Breast epithelium (tissue), 4 donors: ENCODE data around the gene CASKIN1. TPM values are rescaled to one million over a fixed set of nuclear protein-coding genes. Genes with fewer than 3 reads are reported as not detected.
"Not testable (repeated sequence)": the region's sequence is repeated elsewhere in the genome, so short reads cannot be mapped to it uniquely, and the experiment has no call there.

Experiments used
- DNase-seq, 2 donors: peaks; one replicate each; pipeline ENCODE4 v3.0.0-alpha.2; 2019; ENCODE audit warnings: low spot score in 2 of 2
- H3K27ac ChIP-seq, 2 donors: fragments of 200-600 bp; sonication (generic) in 1 of 2; one replicate each; pipeline ENCODE4 v1.5.1; 2016 to 2019; ENCODE audit warnings: mild to moderate bottlenecking in 1 of 2
- H3K27me3 ChIP-seq, 2 donors: fragments of 200-600 bp; sonication (generic) in 1 of 2; one replicate each; pipeline versions ENCODE4 v1.5.1 to v1.6.0; 2017 to 2019; ENCODE audit warnings: control low read depth in 1 of 2, mild to moderate bottlenecking in 1 of 2
- H3K36me3 ChIP-seq: fragments of 200-600 bp; one replicate; pipeline ENCODE4 v1.5.1; 2019
- H3K4me1 ChIP-seq, 2 donors: fragments of 200-600 bp; sonication (generic); one replicate each; pipeline ENCODE4 v1.5.1; 2016 to 2019; ENCODE audit warnings: control low read depth in 1 of 2
- H3K4me3 ChIP-seq, 3 donors: fragments of 200-600 bp; sonication (generic); 1 replicate in 2 of 3; 2 replicates in 1 of 3; pipeline ENCODE4 v1.5.1; 2016 to 2019; ENCODE audit warnings: mild to moderate bottlenecking in 3 of 3, moderate library complexity in 2 of 3
- H3K9me3 ChIP-seq, 2 donors: fragments of 200-600 bp; sonication (generic) in 1 of 2; one replicate each; pipeline ENCODE4 v1.5.1; 2016 to 2019; ENCODE audit warnings: control low read depth in 1 of 2
- POLR2A ChIP-seq: fragments of 450-650 bp; IDR thresholded peaks from one replicate; pipeline ENCODE4 v1.6.1; 2016; ENCODE audit warnings: antibody characterized with exemption, mild to moderate bottlenecking, moderate library complexity
- POLR2AphosphoS5 ChIP-seq, 3 donors: sonication (generic); formaldehyde crosslinking; IDR thresholded peaks; one replicate each; pipeline ENCODE4 v1.6.1; 2017; ENCODE audit warnings: antibody characterized with exemption in 3 of 3
- intact Hi-C: fragments of 100-400 bp; cut with DNase I; formaldehyde crosslinking; loops from one replicate; pipeline ENCODE4 v1.15.1; 2023; ENCODE audit warnings: low total_unique reads
- total RNA-seq, 3 donors: library from RNA; depleted of rRNA; stranded (reverse); fragments of >200 nt; gene quantifications; one replicate each; pipeline ENCODE4 v1.1.0, GENCODE V29; 2016
- TF ChIP-seq, protein P1 (sequence below), 3 donors: fragments of 450-650 bp; IDR thresholded peaks; one replicate each; pipeline ENCODE4 v1.5.1; 2016 to 2017; ENCODE audit warnings: antibody characterized with exemption in 3 of 3, mild to moderate bottlenecking in 3 of 3, moderate library complexity in 3 of 3

CASKIN1 gene
- total RNA-seq, 3 donors from 2014 or later = 0.33 to 0.44 TPM; not detected in 1

DNA sequence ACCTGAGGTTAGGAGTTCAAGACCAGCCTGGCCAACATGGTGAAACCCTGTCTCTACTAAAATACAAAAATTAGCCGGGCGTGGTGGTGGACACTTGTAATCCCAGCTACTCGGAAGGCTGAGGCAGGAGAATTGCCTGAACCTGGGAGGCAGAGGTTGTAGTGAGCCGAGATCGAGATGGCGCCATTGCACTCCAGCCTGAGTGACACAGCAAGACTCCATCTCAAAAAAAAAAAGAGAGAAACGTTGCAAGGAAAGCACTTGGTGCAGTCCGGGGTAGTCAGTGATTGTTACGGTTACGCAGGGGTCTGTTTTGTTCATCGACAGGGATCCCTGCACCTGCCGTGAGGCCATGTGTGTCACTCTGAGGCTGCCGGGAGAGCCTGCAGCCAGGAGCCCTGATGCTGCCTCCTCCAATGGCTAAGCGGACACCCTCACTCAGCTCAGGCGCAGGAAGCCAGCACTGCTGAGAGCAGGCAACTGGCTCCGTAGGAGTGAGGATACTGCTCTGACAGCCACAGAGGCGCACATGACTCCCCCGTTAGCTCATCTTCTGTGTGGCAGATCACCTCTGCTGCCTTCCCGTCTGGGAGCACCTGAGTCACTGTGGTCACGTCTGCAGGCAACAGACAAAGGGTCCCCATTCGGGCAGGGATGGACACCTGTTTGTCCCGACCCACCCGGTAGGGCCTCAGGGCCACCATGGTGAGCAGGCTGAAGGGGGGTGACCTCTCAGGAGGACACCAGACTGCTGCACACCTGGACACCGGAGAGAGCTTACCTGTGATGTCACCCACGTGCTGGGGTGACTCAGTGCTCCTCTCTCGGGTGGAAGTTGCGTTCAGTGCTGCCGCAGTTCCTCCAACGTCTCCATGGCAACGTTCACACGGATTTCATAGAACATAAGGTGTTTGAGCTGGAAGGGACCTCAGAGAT lies 53.2 kb downstream of the CASKIN1 start:
- no peak overlapping the region for H3K27ac ChIP-seq
- no peak for DNase-seq
- TF ChIP-seq POLR2A (no peak), POLR2AphosphoS5 (IDR thresholded peaks at IDR 0.05) (no peak)
- TF ChIP-seq, protein P1, sequence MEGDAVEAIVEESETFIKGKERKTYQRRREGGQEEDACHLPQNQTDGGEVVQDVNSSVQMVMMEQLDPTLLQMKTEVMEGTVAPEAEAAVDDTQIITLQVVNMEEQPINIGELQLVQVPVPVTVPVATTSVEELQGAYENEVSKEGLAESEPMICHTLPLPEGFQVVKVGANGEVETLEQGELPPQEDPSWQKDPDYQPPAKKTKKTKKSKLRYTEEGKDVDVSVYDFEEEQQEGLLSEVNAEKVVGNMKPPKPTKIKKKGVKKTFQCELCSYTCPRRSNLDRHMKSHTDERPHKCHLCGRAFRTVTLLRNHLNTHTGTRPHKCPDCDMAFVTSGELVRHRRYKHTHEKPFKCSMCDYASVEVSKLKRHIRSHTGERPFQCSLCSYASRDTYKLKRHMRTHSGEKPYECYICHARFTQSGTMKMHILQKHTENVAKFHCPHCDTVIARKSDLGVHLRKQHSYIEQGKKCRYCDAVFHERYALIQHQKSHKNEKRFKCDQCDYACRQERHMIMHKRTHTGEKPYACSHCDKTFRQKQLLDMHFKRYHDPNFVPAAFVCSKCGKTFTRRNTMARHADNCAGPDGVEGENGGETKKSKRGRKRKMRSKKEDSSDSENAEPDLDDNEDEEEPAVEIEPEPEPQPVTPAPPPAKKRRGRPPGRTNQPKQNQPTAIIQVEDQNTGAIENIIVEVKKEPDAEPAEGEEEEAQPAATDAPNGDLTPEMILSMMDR (IDR thresholded peaks at IDR 0.05) = no peak
- H3K36me3 ChIP-seq = no peaks in the 10 kb centered on the region
- H3K4me1 ChIP-seq = no peaks in the 10 kb centered on the region
- H3K27me3 ChIP-seq = no peaks in the 10 kb centered on the region
- H3K9me3 ChIP-seq = no peaks in the 10 kb centered on the region
- H3K4me3 ChIP-seq = no peak overlapping the region
- intact Hi-C loops = loop anchor here (5.0 kb wide), 1 partner anchor 116 kb away; the partner anchor contains the start of gene NHERF2

DNA sequence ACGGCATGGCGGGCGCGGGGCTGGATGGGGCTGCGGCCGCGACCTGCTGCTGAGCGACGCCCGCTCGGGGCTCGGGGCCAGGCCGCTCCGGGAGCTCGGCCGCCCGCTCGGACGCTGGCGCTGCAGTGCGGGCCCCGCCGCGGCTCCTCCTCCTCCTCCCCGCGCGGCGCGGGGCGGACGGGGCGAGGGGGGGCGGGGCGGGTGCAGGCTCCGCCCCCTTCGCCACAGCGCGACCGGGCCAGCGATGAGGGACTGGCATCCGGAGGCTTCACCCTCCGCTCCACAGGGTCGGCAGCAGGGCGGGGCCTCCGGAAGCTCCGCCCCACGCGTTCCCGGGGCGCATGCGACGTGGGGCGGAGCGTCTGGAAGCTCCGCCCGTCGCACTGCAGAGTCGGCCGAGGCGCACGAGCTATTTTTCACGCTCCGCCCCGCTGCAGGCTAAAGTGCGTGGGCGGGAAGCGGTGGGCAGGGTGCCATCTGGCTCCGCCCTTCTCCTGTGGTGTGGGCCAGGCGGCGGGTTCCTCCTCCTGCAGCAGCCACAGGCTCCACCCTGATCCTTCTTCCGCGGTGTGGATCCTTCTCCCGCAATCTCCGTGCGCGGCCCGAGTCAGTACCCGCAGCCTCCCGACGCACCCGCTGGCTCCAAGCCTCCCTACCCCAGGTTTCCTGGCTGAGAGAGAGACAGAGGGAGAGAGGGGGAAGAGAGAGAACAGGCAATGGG lies 60.5 kb downstream of the CASKIN1 start, which contains the start of gene PKD1:
TSS of gene PKD1 (minus strand) at position 129 of the 721 bp plus-strand sequence. CDS start 209 bp downstream, outside the sequence.
- Histone ChIP-seq H3K4me3 (peak within 1 kb of the TSS; percentile 46 to 74 (median 58)), H3K27ac (peak within 1 kb of the TSS; percentile 69 to 88)
- not testable (repeated sequence) for H3K4me1 ChIP-seq, H3K9me3 ChIP-seq, H3K36me3 ChIP-seq, H3K27me3 ChIP-seq
- peak in 2 of 3 donors; percentile 40 to 48 for TF ChIP-seq POLR2AphosphoS5 (IDR thresholded peaks at IDR 0.05)
- DNase-seq = peak; percentile 98
- intact Hi-C loops = loop anchor here (10.0 kb wide), 1 partner anchor 181 kb away; the partner anchor contains the start of genes NDUFB10 and RPL3L

DNA sequence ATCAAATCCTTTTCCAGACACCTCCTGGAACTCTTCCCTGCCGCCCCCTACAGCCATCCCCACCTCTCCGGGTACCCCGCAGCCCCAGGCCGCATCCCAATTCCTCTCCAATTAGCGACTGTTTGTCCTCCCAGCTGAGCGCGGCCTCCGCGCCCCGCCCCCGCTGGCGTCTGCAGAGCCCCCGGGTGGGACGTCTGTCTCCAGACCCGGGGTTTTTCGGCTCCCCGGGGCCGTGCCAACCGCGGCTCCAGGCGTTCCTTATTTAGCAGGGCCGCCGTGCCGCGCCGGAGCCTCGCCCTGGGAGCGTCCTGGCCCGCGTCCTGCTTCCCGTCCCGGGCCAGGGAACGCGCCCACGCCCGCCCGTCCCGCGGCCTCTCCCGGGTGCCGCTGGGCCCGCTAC lies 61.3 kb downstream of the CASKIN1 start:
- not testable (repeated sequence) for H3K27me3 ChIP-seq, H3K9me3 ChIP-seq, H3K36me3 ChIP-seq, DNase-seq, H3K4me1 ChIP-seq
- Histone ChIP-seq H3K4me3 (peak overlapping the region; percentile 46 to 74 (median 58)), H3K27ac (peak overlapping the region; percentile 69 to 88)
- intact Hi-C loops = loop anchor here (10.0 kb wide), 1 partner anchor 180 kb away; the partner anchor contains the start of genes NDUFB10 and RPL3L

DNA sequence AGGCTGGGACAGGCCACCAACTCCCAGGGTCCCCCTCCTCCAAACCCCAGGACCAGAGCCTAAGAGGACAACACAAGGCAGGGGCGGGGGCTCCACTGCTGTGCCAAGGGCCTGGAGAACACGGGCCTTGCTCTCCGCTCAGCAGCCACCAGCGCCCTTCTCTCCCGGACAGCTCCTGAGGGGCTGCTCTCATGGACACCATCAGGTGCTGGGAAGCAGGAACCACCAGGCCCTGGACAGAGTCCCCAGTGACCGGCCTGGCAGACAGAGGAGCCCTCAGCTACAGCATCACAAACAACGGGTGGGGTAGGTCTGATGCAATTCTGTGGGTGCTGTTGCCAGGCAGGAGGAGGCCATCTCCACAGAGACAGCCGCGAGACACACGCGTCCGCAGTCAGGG lies 62.6 kb downstream of the CASKIN1 start:
- H3K27me3 ChIP-seq, H3K9me3 ChIP-seq, H3K4me1 ChIP-seq, DNase-seq, H3K36me3 ChIP-seq: not testable (repeated sequence)
- H3K4me3 ChIP-seq = peak overlapping the region; percentile 23 to 51 (median 24)
- peak overlapping the region in 1 of 2 donors; percentile 77 for H3K27ac ChIP-seq
- intact Hi-C loops = loop anchor here (10.0 kb wide), 1 partner anchor 179 kb away; the partner anchor contains the start of genes NDUFB10 and RPL3L

DNA sequence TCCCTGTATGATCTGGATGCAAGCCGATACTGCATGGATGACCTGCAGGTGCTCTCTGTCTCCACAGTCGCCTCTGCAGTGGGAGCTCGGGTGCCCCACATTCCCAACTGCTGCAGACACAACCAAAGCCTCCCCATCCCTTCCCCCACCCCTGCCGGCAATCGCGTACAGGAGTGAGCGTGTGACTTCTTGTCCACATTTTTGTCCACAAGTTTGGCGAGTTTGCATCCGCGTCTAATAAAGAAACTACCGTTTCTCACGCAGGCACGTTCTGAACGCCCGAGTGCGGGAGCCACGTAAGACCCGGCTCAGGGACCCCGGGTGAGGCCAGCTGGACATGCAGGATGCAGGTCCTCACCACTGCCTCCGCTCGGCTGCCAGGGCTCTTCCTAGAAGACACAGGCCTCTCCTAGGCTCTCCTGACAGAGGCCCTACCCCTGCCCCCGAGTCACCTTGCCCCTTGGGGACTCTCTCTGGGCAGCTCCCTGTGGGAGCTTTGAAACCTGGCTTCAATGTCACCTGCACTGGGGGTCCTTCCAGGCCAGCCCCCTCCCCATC lies 66.4 kb downstream of the CASKIN1 start:
- not testable (repeated sequence) for H3K36me3 ChIP-seq, H3K9me3 ChIP-seq, H3K27me3 ChIP-seq, DNase-seq
- peaks cover 15 to 19% of the 10 kb centered on the region in 2 donors for H3K4me1 ChIP-seq
- peak overlapping the region; percentile 38 to 45 for H3K27ac ChIP-seq
- intact Hi-C loops = loop anchor here (10.0 kb wide), 1 partner anchor 175 kb away; the partner anchor contains the start of genes NDUFB10 and RPL3L
- H3K4me3 ChIP-seq = peak overlapping the region in 1 of 3 donors; percentile 43

DNA sequence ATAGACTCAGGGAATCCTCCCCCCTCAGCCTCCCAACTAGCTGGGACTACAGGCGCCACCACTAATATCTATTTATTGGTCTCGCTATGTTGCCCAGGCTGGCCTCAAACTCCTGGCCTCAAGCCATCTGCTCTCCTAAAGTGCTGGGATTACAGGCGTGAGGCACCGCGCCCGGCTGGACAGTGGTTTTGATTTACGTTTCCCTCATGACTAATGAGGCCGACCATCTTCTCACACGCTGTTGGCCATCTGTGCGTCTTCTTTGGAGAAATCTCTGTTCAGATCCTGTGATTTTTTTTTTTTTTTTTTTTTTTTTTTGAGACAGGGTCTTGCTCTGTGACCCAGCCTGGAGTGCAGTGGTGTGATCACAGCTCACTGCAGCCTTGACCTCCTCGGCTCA lies 67.2 kb downstream of the CASKIN1 start:
- H3K27me3 ChIP-seq, H3K27ac ChIP-seq, DNase-seq, H3K36me3 ChIP-seq, intact Hi-C loops, H3K4me3 ChIP-seq, H3K9me3 ChIP-seq: not testable (repeated sequence)
- H3K4me1 ChIP-seq = peaks cover 21 to 24% of the 10 kb centered on the region in 2 donors

DNA sequence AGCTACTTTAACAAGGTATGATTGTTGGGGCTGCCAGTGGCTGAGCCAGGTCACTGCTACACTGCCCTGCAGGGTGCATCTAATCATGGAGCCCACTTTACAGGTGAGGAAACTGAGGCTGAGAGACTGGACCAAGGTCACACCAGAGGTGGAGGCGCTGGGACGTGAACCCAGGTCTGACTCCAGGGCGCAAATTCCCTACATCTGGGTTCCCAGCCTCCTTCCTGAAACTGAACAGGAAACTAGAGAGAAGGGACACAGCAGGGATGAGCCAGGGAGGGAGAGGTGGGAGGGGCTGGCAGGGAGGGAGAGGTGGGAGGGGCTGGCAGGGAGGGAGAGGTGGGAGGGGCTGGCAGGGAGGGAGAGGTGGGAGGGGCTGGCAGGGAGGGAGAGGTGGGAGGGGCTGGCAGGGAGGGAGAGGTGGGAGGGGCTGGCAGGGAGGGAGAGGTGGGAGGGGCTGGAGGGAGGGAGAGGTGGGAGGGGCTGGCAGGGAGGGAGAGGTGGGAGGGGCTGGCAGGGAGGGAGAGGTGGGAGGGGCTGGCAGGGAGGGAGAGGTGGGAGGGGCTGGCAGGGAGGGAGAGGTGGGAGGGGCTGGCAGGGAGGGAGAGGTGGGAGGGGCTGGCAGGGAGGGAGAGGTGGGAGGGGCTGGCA lies 68.7 kb downstream of the CASKIN1 start:
- H3K36me3 ChIP-seq, intact Hi-C loops, H3K27me3 ChIP-seq, H3K9me3 ChIP-seq: not testable (repeated sequence)
- Histone ChIP-seq H3K4me1 (peaks cover 23 to 28% of the 10 kb centered on the region in 2 donors), H3K4me3 (peak overlapping the region in 2 of 3 donors; percentile 32 to 62), H3K27ac (peak overlapping the region; percentile 94 to 99)
- peak in 1 of 2 donors; percentile 65 for DNase-seq

Other genes with a start within 250 kb of the CASKIN1 start
- gene RPL3L, start 241.9 kb downstream of the CASKIN1 start, total RNA-seq = not detected
- gene NDUFB10, start 237.1 kb downstream of the CASKIN1 start, total RNA-seq = 100 to 1,000 TPM; 114 to 233 (median 144) TPM
- 1,000 to 10,000 TPM; 1,340 to 2,607 (median 1,661) TPM for gene RPS2, start 231.8 kb downstream of the CASKIN1 start, total RNA-seq
- under 1 TPM in 1 of 3 donors, not detected in 2; 0.98 TPM for gene RNF151, start 229.7 kb downstream of the CASKIN1 start, total RNA-seq
- gene TBL3, start 224.6 kb downstream of the CASKIN1 start, total RNA-seq = 10 to 100 TPM; 32.9 to 42.3 (median 33.1) TPM
- gene NOXO1, start 215.1 kb downstream of the CASKIN1 start, total RNA-seq = under 1 TPM in 2 of 3 donors, not detected in 1; 0.88 to 0.98 TPM
- 10 to 100 TPM; 15.7 to 18.1 (median 17.9) TPM for gene GFER, start 212.4 kb downstream of the CASKIN1 start, total RNA-seq
- 1 to 10 TPM in 1 of 3 donors, under 1 TPM in 2; 0.44 to 2.0 (median 0.64) TPM for gene SYNGR3, start 206.6 kb downstream of the CASKIN1 start, total RNA-seq
- gene ZNF598, start 186.8 kb downstream of the CASKIN1 start, total RNA-seq = 10 to 100 TPM; 16.0 to 25.2 (median 22.2) TPM
- not detected for gene NPW, start 176.8 kb downstream of the CASKIN1 start, total RNA-seq
- 10 to 100 TPM; 31.5 to 58.3 (median 38.9) TPM for gene NHERF2, start 169.7 kb downstream of the CASKIN1 start, total RNA-seq
- gene NTHL1, start 148.8 kb downstream of the CASKIN1 start, total RNA-seq = 10 to 100 TPM; 10.6 to 27.9 (median 16.1) TPM
- 10 to 100 TPM; 41.6 to 52.4 (median 48.9) TPM for gene TSC2, start 148.6 kb downstream of the CASKIN1 start, total RNA-seq
- gene PKD1, start 60.7 kb downstream of the CASKIN1 start, total RNA-seq = 100 to 1,000 TPM in 2 of 3 donors, 10 to 100 TPM in 1; 74.2 to 110 (median 107) TPM
- 1 to 10 TPM in 2 of 3 donors, not detected in 1; 3.5 to 3.9 TPM for gene RAB26, start 48.0 kb downstream of the CASKIN1 start, total RNA-seq
- gene TRAF7, start 40.8 kb downstream of the CASKIN1 start, total RNA-seq = 10 to 100 TPM; 28.4 to 35.4 (median 32.5) TPM
- gene MLST8, start 8.8 kb upstream of the CASKIN1 start, total RNA-seq = 10 to 100 TPM; 42.7 to 48.1 (median 46.5) TPM
- gene BRICD5, start 14.3 kb upstream of the CASKIN1 start, total RNA-seq = 1 to 10 TPM; 1.4 to 7.5 (median 5.9) TPM
- 10 to 100 TPM in 2 of 3 donors, 1 to 10 TPM in 1; 9.1 to 14.7 (median 12.9) TPM for gene PGP, start 18.2 kb upstream of the CASKIN1 start, total RNA-seq
- 10 to 100 TPM; 19.0 to 40.2 (median 34.7) TPM for gene E4F1, start 27.0 kb upstream of the CASKIN1 start, total RNA-seq
- gene DNASE1L2, start 39.8 kb upstream of the CASKIN1 start, total RNA-seq = under 1 TPM in 2 of 3 donors, not detected in 1; 0.59 to 0.66 TPM
- 10 to 100 TPM; 45.4 to 66.2 (median 63.8) TPM for gene ECI1, start 55.0 kb upstream of the CASKIN1 start, total RNA-seq
- 100 to 1,000 TPM in 1 of 3 donors, 10 to 100 TPM in 2; 93.1 to 107 (median 97.5) TPM for gene RNPS1, start 71.5 kb upstream of the CASKIN1 start, total RNA-seq
- 1 to 10 TPM; 6.2 to 7.8 (median 6.3) TPM for gene ABCA3, start 144.1 kb upstream of the CASKIN1 start, total RNA-seq
- gene CCNF, start 232.8 kb upstream of the CASKIN1 start, total RNA-seq = 1 to 10 TPM; 1.6 to 2.9 (median 2.7) TPM